ENCODE results near the gene SLC25A13.

The SLC25A13 gene

GRCh38 chr7:96198047-96198636, 123.8 kb downstream of the SLC25A13 start:
- no peak for TF ChIP-seq JUND (IDR thresholded peaks at IDR 0.05; ENCODE audit: low read depth)
- peak in 1 of 2 experiments; percentile 13 for DNase-seq (ENCODE audit: low read depth in 1 of 2, low spot score in 1 of 2)
- in situ Hi-C loops (cut with HindIII; ENCODE audit: low pct_unique_long_range_greater_than_20kb, low sequenced_read_pairs), result no loop called here

- DNase-seq (ENCODE audit: low read depth in 1 of 2, low spot score in 1 of 2), result no peak
- in situ Hi-C loops (cut with HindIII; ENCODE audit: low pct_unique_long_range_greater_than_20kb, low sequenced_read_pairs), result no loop called here
- no peak for TF ChIP-seq JUND (IDR thresholded peaks at IDR 0.05; ENCODE audit: low read depth)
Observed at GRCh38 chr7:96196676-96197075, 125.2 kb downstream of the SLC25A13 start.

- no peak for DNase-seq (ENCODE audit: low read depth in 1 of 2, low spot score in 1 of 2)
- no peak for TF ChIP-seq JUND (IDR thresholded peaks at IDR 0.05; ENCODE audit: low read depth)
Observed at GRCh38 chr7:96189129-96189820, 132.6 kb downstream of the SLC25A13 start.

DNA sequence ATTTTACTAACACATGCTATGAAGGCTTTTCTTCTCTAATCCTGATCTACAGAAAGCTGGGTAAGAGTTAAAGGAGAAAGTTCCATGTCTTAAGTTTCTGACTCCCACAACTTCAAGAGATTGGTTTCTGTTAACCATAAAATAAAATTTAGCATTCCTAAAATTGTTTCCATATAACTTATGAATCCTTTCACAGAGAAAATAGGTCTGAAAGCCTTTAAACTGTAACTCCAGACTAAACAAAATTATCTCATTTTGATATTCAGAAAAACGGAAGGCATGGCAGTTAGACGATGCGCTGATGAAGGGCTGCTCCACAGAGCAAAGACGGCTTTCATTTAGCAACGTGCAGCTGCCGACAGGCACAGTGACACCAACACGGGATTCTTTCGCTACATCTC, 133.3 kb downstream of the SLC25A13 start:
- in situ Hi-C loops (cut with HindIII; ENCODE audit: low pct_unique_long_range_greater_than_20kb, low sequenced_read_pairs), result no loop called here
- TF ChIP-seq JUND (IDR thresholded peaks at IDR 0.05; ENCODE audit: low read depth), result no peak
- no peak for DNase-seq (ENCODE audit: low read depth in 1 of 2, low spot score in 1 of 2)

More at GRCh38 chr7:96189129-96189820, 132.6 kb downstream of the SLC25A13 start:
- in situ Hi-C loops (cut with HindIII; ENCODE audit: low pct_unique_long_range_greater_than_20kb, low sequenced_read_pairs), result no loop called here

DNA sequence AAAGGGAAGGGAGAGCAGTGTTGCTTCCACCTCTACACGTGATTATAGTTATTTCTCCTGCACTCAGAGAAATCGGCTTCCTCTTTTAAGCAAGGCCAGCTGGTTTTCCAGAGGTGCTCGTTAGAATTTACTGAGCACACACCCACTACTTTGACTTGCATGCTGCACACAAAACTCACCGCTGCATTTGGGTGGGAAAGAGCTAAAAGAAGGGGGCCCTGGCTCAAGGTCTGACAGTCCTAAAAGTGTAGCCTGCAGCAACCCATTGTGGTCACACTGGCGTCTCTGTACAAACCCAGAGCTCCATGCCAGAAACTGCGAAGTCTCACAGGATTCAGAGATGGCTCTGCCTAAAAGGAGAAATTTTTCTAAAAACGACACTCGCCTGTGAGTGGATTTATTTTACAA, 133.7 kb downstream of the SLC25A13 start:
- TF ChIP-seq JUND (IDR thresholded peaks at IDR 0.05; ENCODE audit: low read depth), result no peak
- no peak for DNase-seq (ENCODE audit: low read depth in 1 of 2, low spot score in 1 of 2)
- in situ Hi-C loops (cut with HindIII; ENCODE audit: low pct_unique_long_range_greater_than_20kb, low sequenced_read_pairs), result no loop called here

- no peak for DNase-seq (ENCODE audit: low read depth in 1 of 2, low spot score in 1 of 2)
- no peak for TF ChIP-seq JUND (IDR thresholded peaks at IDR 0.05; ENCODE audit: low read depth)
- in situ Hi-C loops (cut with HindIII; ENCODE audit: low pct_unique_long_range_greater_than_20kb, low sequenced_read_pairs), result no loop called here
Observed at GRCh38 chr7:96187735-96188134, 134.2 kb downstream of the SLC25A13 start.

DNA sequence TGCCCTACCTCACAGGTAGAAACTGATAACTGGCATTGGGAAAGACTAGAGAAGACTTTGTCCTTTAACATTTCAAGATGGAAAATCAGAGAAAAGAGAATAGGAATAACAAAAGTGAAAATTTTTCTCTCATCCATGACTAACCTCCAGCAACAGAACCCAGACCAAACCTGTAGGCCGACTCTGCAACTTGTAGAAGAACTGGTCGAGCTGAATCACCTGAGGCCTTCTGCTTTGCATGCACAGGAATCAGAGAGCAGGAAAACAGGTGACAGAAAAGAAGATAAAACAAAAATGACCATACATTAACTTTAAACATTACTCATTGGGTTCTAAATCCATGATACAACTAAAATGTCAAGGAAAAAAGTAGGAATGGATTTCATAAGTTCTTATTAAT, 137.1 kb downstream of the SLC25A13 start:
- in situ Hi-C loops (cut with HindIII; ENCODE audit: low pct_unique_long_range_greater_than_20kb, low sequenced_read_pairs), result no loop called here
- TF ChIP-seq JUND (IDR thresholded peaks at IDR 0.05; ENCODE audit: low read depth), result no peak
- DNase-seq (ENCODE audit: low read depth in 1 of 2, low spot score in 1 of 2), result peak; percentile 9 to 49

DNA sequence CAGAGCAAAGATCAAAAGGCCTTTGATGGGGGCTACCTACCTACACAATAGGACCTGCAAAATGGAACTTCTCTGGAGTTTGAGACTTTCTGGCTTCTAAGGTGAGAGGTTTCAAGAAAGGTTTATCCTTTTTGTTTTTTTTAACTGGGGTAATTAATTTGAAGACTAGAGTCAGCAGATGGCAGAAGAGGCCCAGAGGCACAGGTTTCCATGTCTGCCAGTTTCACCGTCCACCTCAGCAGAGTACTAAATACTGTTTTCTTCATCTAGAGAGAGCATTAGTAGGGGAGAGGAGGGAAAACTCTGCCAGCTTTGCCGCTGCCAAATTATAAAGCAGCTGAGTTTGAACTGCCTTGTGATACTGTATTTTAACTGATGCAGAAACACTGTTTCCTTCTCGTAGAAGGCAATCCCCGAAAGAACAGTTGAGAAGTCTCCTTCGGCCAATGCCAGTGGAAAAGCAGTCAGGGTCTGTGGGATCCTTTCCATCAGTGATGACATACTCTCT, 138.7 kb downstream of the SLC25A13 start:
- in situ Hi-C loops (cut with HindIII; ENCODE audit: low pct_unique_long_range_greater_than_20kb, low sequenced_read_pairs), result no loop called here

DNA sequence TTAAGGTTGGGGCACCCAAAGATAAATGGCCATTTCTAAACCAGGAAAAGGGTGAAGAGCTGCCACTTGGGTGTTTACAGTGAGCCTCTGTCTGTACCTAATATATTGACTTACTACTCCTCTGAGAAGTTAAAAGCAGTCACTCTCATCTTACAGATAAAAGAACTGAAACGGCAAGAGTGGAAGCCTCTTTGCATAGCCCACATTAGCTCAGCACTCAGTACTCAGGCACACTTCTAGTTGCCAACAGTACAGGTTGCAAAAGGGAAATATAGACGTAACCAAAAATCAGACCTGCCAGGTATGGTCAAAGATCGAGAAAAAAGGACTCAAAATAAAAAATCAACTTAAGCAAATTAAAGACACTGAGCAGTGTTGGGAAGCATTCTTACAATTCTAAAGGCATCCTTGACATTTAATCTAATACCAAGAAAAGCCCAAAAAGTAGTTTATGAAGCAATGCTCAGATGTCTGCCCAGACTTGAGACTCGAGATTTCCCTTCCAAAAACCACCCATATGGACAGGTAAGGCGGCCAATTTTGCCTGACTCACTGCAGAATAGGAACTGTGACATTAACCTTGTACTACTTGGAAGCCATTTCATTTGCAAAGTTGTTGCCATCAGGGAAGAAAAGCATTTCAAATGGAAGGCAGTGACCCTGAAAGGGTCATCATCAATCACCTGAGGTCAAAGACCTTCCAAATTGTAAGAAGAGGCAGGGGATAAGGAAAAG, 139.3 kb downstream of the SLC25A13 start:
- in situ Hi-C loops (cut with HindIII; ENCODE audit: low pct_unique_long_range_greater_than_20kb, low sequenced_read_pairs), result no loop called here
- no peak for TF ChIP-seq JUND (IDR thresholded peaks at IDR 0.05; ENCODE audit: low read depth)
- no peak for DNase-seq (ENCODE audit: low read depth in 1 of 2, low spot score in 1 of 2)

More for the DNA sequence above, 138.7 kb downstream of the SLC25A13 start:
- TF ChIP-seq JUND (IDR thresholded peaks at IDR 0.05; ENCODE audit: low read depth), result no peak
- DNase-seq (ENCODE audit: low read depth in 1 of 2, low spot score in 1 of 2), result peak in 1 of 2 experiments; percentile 5

- DNase-seq (ENCODE audit: low read depth in 1 of 2, low spot score in 1 of 2), result no peak
- no peak for TF ChIP-seq JUND (IDR thresholded peaks at IDR 0.05; ENCODE audit: low read depth)
- in situ Hi-C loops (cut with HindIII; ENCODE audit: low pct_unique_long_range_greater_than_20kb, low sequenced_read_pairs), result no loop called here
Observed at GRCh38 chr7:96181174-96181573, 140.7 kb downstream of the SLC25A13 start.

DNA sequence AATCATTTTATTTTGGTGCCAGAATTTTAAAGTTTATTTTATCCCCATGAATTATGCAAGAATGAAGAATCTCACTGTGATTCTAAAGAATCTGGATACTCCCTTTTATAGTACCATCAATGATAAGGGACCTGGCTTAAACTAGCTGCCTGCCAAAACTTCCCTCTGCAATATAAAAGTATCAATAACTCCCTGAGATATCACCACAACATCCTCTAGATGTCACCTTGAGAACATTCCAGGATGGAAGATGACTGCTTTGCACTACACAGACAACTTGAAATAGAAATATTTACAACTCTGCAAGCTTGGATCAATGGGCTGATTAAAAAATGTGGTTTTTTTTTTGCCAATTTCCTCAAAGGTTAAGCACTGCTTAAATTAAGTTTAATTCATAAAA, 142.1 kb downstream of the SLC25A13 start:
- in situ Hi-C loops (cut with HindIII; ENCODE audit: low pct_unique_long_range_greater_than_20kb, low sequenced_read_pairs), result no loop called here
- no peak for TF ChIP-seq JUND (IDR thresholded peaks at IDR 0.05; ENCODE audit: low read depth)
- peak in 1 of 2 experiments; percentile 5 for DNase-seq (ENCODE audit: low read depth in 1 of 2, low spot score in 1 of 2)

- in situ Hi-C loops (cut with HindIII; ENCODE audit: low pct_unique_long_range_greater_than_20kb, low sequenced_read_pairs), result no loop called here
- DNase-seq (ENCODE audit: low read depth in 1 of 2, low spot score in 1 of 2), result no peak
- no peak for TF ChIP-seq JUND (IDR thresholded peaks at IDR 0.05; ENCODE audit: low read depth)
Observed at GRCh38 chr7:96179341-96179740, 142.6 kb downstream of the SLC25A13 start.

DNA sequence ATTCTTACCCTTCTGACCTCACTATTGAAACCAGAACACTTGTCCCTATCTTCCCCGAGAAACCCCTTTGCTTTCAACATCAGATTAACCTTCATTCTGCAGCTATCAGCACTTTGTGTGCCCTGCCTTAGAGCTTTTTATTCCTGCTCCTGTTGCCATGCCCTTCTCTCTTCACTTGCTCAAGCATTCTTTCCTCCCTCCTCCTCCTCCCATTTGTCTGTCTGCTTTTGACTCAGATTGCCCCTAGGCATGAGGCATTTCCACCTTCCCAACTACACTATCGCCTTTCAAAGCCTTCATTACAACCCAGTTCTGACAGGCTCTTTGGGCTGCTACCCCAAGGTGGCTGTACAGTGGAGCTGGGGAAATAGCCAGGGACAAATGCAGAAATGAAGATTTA, 143.3 kb downstream of the SLC25A13 start:
- TF ChIP-seq JUND (IDR thresholded peaks at IDR 0.05; ENCODE audit: low read depth), result no peak
- in situ Hi-C loops (cut with HindIII; ENCODE audit: low pct_unique_long_range_greater_than_20kb, low sequenced_read_pairs), result no loop called here
- peak in 1 of 2 experiments; percentile 3 for DNase-seq (ENCODE audit: low read depth in 1 of 2, low spot score in 1 of 2)

All from T47D (cell line).